NCI-H146 treated with DMSO at 0.1 percent for 48 hours (cell line): ENCODE results near the gene PLXNB1.
A peak's percentile ranks its signal among the peaks of the same experiment; 100 is the strongest.
"Not testable (repeated sequence)": the region's sequence is repeated elsewhere in the genome, so short reads cannot be mapped to it uniquely, and the experiment has no call there.

Experiments
- DNase-seq: peaks from one replicate; lab custom pipeline; 2025; ENCODE audit not compliant: unreplicated experiment; lab: John Stamatoyannopoulos, UW

PLXNB1 gene

GRCh38 chr3:48464713-48465221 is 34.9 kb upstream of the PLXNB1 start:
- no peak for DNase-seq

- DNase-seq = no peak
Measured at GRCh38 chr3:48463703-48464102, 33.8 kb upstream of the PLXNB1 start.

- not testable (repeated sequence) for DNase-seq
Measured at GRCh38 chr3:48461767-48462166, 31.9 kb upstream of the PLXNB1 start.

GRCh38 chr3:48460517-48460902 is 30.6 kb upstream of the PLXNB1 start:
- DNase-seq = no peak

- DNase-seq = no peak
Measured at GRCh38 chr3:48459773-48460516, 30.1 kb upstream of the PLXNB1 start.

GRCh38 chr3:48459331-48459730 is 29.4 kb upstream of the PLXNB1 start:
- no peak for DNase-seq

GRCh38 chr3:48456456-48456855 is 26.6 kb upstream of the PLXNB1 start:
- no peak for DNase-seq

GRCh38 chr3:48451270-48451669 is 21.4 kb upstream of the PLXNB1 start:
- no peak for DNase-seq

GRCh38 chr3:48446425-48447193 is 16.7 kb upstream of the PLXNB1 start, which contains the start of gene ATRIP:
ATRIP (plus strand) TSS chr3:48446737; CDS start chr3:48446846, 109 bp downstream.
- DNase-seq = peak; percentile 49

GRCh38 chr3:48446043-48446424 is 16.1 kb upstream of the PLXNB1 start:
- DNase-seq = no peak

GRCh38 chr3:48445277-48445882 is 15.5 kb upstream of the PLXNB1 start:
- DNase-seq = no peak

GRCh38 chr3:48441940-48442339 is 12.1 kb upstream of the PLXNB1 start:
- no peak for DNase-seq

- no peak for DNase-seq
Measured at GRCh38 chr3:48440590-48440958, 10.7 kb upstream of the PLXNB1 start.

GRCh38 chr3:48439820-48440589 is 10.1 kb upstream of the PLXNB1 start, which contains the start of the genes CCDC51 and TMA7:
CCDC51 (minus strand) TSS chr3:48440119; CDS start chr3:48435128, 4,991 bp downstream.
TMA7 (plus strand) TSS chr3:48440257; CDS start chr3:48440297, 40 bp downstream.
- DNase-seq = peak; percentile 90

GRCh38 chr3:48437812-48438211 is 7.9 kb upstream of the PLXNB1 start:
- no peak for DNase-seq

GRCh38 chr3:48436855-48437254 is 7.0 kb upstream of the PLXNB1 start:
- DNase-seq = no peak

- no peak for DNase-seq
Measured at GRCh38 chr3:48436477-48436787, 6.5 kb upstream of the PLXNB1 start.

GRCh38 chr3:48435774-48436476 is 6.0 kb upstream of the PLXNB1 start:
- peak; percentile 38 for DNase-seq

- no peak for DNase-seq
Measured at GRCh38 chr3:48435223-48435595, 5.3 kb upstream of the PLXNB1 start.

- no peak for DNase-seq
Measured at GRCh38 chr3:48434591-48435222, 4.8 kb upstream of the PLXNB1 start.
